Sciatic nerve (tissue), 2 donors: ENCODE data around the gene CD8B2. TPM values are rescaled to one million over a fixed set of nuclear protein-coding genes. Genes with fewer than 3 reads are reported as not detected.
A peak's percentile ranks its signal among the peaks of the same experiment; 100 is the strongest.
"Not testable (repeated sequence)": the region's sequence is repeated elsewhere in the genome, so short reads cannot be mapped to it uniquely, and the experiment has no call there.

ENCODE experiments used
- ATAC-seq: fragments of 200-7000 bp; cut with Tn5 transposase; one replicate; pipeline ENCODE4 v1.9.1; 2020; ENCODE audit warnings: mild to moderate bottlenecking, moderate library complexity
- DNase-seq: peaks from one replicate; pipeline ENCODE4 v3.0.0-alpha.2; 2020; ENCODE audit warnings: low spot score
- intact Hi-C: fragments of 100-400 bp; cut with DNase I; formaldehyde crosslinking; loops from one replicate; pipeline ENCODE4 v1.14.2; 2022
- total RNA-seq: library from RNA; stranded (reverse); fragmentation: NEBNext Ultra II Directional; extraction: Animal tissue kit (Norgen Biotek cat#: 25700); gene quantifications from one replicate; pipeline ENCODE4 v1.2.1, GENCODE V29; 2021
- donor health status: DM: no; HTN: no; CAD: no.
- donor health status: DM: no; HTN: no; CAD: no.

Gene CD8B2
- total RNA-seq, 1 donor from 2014 or later = not detected

DNA sequence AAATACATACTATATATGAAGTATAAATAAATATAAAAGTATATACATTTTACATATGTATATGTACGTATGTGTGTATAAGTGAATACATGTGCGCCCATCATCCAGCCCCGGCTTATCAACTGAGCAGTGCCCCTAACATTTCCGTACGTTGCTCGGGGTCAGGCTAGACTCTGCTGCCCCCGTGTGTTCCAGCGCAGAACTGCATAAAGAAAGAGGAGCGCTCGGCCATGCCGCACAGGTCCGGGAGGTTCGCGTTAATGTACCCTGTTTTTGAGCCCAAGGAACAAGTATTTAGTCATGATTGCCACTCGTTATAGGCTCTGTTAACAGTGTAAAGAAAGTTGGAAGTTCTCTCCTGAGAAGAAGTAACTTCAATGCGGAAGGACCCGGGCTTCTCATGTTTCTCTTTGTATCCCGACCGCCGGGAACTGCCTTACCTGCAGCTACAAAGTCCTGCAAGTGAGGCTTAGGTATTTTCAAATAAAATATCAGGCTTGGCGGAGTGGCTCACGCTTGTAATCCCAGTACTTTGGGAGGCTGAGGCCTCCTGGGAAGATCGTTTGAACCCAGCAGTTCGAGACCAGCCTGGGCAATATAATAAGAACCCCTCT is 55.7 kb downstream of the CD8B2 start:
- intact Hi-C loops = no loop called here
- ATAC-seq = peak; percentile 81
- DNase-seq = peak; percentile 86

DNA sequence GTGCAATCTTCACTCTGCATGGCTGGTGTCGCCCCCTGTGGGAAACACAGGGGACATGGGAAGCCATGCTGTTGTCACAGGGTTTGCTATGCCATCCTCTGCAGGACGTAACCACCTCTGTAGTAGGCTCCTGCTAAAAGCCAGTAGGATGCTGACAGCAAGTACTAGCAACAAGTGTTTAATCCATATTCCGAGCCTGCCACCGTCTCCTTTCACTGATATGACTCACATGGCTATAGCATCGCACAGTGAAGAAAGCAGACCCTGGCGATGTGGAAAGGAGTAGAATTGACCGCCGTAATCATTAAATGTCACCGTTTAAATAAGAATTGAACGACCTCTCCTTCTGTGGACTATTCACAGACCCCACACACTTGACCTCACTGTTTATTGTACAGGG is 57.8 kb downstream of the CD8B2 start:
- ATAC-seq = no peak
- intact Hi-C loops = no loop called here
- DNase-seq = no peak

DNA sequence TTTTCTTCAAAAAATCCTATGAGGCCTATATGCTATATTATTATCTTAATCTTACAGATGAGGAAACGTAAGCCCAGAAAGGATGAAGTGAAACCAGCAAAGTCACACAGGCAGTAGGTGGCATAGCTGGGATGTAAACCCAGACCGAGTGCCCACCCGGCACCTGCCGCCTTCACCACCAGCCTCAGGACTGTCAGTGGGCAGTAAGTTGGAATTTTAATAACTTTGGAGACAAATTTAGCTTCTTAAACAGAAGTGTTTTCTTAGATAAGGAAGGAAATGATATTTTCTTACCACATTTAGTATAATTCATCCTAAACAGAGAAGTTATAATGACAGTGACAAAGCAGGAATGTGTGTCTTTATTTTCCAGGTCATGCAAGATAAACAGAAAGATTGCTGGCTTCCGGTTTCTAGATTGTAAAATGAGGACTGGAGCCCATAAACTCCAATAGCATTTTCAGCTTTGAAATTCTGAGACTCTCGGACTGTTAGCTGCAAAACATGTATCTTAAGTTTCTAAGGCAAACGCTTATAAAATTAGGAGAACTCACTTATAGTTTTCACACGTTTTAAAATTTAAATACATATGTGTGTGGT is 59.3 kb downstream of the CD8B2 start:
- intact Hi-C loops = no loop called here
- ATAC-seq = no peak
- no peak for DNase-seq

DNA sequence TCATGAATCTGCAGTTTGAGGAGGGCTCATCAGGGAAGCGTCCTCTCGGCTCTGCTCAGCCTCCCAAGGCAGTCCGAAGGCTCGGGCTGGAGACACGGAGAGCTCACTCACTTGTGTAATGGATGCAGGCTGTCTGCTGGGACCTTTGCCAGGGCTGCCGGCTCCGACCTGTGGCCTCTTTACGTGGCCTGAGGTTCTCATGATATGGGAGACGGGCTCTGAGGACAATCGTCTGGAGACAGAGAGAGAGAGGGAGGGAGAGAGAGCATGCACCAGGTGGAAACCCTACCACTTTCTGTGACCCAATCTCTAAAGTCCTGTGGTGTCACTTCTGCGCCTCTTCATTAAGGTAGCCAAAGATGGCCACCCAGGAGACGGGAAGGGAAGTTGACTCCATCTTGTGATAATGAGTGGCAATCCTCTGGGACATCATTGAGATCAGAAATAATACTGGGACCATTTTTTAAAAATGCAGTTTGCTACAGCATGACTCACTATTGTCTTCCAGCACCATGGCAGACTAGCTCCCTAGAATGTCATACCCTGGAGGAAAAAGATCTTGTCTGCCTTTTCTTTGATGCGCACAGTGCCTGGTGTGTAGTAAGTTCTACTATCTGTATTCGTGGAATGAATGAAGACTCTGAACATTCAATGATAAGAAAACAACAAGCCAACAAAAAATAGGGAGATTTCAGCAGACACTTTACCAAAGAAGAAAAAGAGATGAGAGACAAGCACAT is 60.2 kb downstream of the CD8B2 start:
- ATAC-seq = peak; percentile 24
- no peak for DNase-seq
- intact Hi-C loops = no loop called here

DNA sequence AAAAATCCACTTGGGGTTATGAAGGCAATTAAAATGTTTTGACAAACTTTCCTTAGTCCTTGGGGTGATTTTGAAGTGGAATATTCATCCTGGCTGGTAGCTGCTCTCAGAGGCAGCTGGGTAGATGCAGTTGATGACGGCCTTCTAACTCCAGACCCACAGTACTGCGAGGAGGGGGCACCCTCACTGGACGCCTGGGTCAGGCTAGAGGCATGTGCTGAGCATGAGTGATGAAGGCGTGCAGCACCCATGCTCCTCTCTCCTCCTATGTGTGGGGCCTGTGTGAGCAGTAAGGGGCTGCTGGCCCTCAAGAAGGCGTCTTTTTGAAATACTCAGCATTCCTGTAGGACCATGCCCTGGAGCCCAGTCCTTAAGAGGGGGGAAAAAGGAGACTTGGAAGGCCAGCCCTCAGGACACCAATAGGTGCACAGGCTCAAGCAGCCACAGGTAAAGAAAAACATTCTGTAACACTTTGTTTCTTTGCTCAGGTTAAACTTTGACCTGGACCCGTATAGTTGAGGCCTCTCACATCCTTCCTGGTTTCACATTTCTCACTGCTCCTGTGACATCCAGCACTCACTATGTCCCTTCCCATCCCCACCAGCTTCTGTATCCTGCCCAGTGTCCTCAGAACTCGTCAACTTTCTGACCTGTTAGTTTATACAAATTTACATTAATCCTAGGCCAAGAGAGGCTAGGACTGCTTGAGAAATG is 64.4 kb downstream of the CD8B2 start:
- no peak for ATAC-seq

DNA sequence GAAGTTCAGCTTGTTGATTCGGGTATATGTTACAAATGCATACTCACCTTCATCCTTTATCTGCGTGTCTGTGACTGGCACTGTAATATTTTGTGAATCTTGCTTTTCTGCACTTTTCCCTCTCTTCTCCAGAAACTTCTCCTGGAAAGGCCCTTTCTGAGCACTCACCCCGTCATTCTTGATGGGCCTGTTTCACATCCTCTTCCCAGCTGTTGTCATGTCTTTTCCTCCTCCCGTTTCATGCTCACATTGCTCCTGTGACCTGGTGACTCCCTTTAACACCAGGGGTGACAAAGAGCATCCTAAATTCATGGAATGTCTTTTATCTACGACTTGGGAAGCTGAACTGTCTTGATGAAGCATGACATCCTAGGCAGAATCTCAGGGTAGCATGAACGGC is 65.8 kb downstream of the CD8B2 start:
- ATAC-seq = no peak
- no peak for DNase-seq
- intact Hi-C loops = no loop called here

More for the DNA sequence above, 64.4 kb downstream of the CD8B2 start:
- intact Hi-C loops = no loop called here
- no peak for DNase-seq

DNA sequence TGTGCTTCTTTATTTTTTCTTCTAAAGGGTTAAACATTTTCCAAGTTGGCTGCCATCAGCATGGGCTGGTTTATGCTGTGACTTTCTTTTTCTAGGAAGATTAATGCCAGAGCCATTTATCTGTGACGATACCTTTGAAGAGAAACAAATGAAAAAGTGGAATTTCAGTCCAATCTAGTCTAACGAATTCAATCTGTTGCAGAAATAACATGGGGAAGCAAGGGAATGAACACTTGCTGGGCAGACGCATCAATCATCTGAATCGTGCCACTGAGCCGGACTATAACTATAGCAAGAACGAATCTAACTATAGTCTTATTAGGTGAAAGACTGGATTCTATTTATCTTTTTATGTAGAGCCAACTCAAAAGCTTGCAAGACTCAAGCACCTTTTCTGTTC is 66.2 kb downstream of the CD8B2 start:
- ATAC-seq (no peak), DNase-seq (no peak)
- intact Hi-C loops = no loop called here

DNA sequence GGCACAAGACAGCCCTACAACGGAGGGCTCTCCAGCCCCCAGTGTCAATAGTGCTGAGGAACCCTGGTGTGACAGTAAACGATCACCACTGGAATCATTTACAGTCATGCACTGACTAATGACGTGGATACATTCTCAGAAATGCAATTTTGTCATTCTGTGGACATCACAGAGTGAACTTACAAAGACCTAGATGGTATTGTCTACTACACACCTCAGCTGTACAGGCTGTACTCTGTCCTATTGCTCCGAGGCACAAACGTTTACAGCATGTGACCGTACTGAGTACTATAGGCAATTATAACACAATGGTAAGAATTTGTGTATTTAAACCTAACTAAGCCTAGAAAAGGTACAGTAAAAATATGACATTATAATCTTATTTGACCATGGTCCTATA is 67.2 kb downstream of the CD8B2 start:
- intact Hi-C loops = no loop called here
- ATAC-seq (no peak), DNase-seq (no peak)

DNA sequence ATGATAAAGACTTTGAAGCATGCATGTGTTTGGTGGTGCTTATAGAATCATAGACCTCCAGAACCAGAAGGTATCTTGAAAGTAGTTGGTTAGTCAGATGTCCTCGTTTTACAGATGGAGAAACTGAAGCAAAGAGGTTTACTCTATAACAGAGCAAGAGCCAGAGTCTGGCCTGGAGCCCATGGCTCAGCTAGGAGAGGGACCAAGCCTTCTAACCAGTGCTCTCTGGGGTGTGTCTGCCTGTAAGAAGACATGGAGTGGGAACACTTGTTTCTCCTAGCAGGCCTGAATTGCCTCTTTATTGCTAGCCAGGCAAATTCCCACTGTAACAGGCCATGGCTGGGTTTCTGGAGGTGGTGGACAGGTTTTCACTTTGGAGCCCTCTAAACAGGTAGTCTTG is 67.9 kb downstream of the CD8B2 start:
- intact Hi-C loops = no loop called here
- no peak for DNase-seq
- ATAC-seq = no peak

DNA sequence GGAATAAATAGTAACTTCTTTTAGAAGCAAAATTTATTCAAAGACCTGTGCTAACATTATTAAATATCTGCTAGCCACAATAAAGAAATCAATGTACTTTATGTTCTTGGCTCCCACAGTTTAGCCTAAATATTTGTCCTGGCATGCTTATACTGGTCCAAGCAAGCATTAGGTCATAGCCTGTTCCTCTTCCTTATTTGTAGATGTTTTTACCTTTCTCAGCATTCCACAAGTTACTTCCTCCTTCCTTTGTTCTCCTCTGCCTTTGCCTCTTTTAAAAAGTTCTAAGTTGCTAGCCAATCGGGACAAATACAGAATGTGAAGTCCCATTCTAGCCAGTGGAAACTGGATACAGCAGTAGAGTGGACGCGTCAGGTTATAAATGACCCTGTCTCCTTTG is 72.6 kb downstream of the CD8B2 start:
- intact Hi-C loops, DNase-seq, ATAC-seq: not testable (repeated sequence)

DNA sequence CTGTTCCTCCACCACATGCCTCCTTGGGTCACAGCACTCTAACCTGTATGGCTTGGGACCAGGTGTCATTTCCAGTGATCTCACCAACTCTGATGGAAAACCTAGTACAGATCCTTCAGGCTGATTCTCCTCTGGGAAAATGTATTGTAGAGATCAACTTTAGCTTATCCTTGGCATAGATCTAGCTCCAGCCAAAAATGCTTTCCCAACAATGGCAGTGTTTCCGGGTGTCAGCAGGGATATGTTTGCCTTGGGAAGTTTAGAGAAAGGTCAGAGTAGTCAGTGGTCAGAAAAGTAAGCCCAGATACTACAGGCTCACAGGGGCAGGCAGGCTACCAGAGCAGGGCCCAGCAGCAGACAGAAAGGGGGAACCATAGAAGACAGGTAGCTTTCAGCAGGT is 73.6 kb downstream of the CD8B2 start:
- DNase-seq = no peak
- ATAC-seq = no peak
- intact Hi-C loops = no loop called here

DNA sequence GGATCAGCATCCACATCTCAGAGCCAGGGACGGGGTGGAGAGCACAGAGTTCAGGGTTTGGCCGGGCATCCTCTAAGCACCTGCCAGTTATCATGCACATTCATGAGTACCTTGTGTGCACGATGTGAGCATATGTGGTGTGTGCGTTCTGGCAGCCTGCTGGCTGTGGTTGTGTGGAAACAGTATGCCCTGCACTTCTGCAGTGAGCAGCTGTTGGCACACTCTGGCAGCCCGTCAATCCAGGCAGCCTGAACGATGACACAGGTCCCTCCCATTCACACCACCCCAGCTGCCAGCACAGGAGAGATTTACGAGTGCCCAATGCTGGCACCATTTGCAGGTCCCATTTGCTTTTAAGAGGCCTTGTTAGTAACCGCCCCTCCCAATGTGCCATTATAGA is 74.2 kb downstream of the CD8B2 start:
- DNase-seq = no peak
- intact Hi-C loops = no loop called here
- ATAC-seq = no peak

DNA sequence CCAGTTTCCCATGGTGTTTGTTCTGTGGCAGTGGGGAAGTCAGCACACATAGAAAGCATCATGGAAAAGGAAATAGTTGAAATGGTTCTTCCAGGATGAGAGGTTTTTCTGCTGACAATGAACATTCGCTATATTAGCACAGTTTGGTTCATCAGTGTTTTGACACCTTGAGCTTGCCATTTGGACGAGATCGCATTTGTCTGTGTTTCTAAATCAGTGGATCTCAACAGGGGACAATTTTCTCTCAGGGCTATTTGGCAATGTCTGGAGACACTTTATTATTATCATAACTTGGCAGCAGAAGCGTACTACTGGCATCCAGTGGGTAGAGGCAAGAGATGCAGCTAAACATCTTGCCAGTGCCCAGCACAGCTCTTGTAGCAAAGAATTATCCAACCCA is 74.6 kb downstream of the CD8B2 start:
- ATAC-seq = no peak
- intact Hi-C loops = no loop called here
- DNase-seq = no peak

DNA sequence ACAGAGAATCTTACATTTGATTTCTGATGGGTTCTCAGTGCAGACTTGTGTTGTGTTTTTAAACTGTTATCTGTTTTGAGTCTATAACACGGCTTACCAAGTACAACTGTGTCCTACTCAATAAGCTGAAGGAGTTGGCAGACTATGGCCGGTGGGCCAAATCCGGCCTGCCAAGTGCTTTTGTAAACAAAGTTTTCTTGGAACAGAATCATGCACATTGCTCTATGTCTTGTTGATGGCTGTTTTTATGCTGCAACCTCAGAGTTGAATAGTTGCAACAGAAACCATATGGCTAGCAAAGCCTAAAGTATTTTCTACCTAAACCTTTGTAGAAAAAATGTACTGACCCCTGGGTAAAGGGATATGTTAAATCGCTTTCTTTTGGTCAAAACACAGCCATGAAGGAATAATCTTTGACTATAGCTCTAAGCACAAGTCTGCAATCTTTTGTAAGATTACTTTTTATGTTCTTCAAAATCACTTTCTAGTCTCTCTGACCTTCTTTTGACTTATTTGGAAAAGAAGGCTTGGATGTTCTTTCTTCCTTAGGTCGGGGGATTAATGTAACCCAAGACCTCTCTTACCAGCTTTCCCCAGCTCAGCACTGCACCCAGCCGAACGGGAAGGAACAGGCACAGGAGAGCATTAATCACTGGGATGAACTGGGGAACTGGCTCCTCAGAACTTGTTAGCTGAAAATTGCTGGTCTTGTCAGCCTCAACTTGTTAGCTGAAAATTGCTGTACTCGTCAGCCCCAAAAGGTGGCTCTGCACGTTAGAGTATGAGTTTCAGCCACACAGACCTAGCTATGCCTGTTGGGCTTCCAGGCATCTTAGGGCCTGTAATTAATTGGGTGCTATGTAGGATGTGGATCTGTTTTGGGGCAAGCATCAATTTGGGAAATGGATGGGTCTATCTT is 75.4 kb downstream of the CD8B2 start:
- ATAC-seq (no peak), DNase-seq (no peak)
- intact Hi-C loops = no loop called here

DNA sequence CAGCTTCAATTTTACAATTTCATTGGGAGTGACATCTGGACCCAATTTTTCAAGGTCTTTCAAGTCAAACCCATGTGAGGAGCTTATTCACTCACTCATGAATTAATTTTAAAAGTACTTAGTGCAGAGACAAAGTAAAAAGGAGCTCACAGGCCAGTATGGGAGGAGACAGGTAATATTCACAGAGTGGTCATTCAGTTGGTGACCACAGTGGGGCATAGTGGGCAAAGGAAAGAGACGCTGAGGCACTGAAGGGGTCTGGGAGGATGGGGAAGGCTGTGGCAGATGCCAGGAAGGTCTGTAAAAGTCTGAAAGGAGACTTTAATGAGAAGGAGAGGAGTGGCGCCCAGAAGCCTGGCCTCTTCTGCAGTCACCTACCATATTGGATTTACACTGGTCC is 76.0 kb downstream of the CD8B2 start:
- intact Hi-C loops = no loop called here
- ATAC-seq (no peak), DNase-seq (no peak)

DNA sequence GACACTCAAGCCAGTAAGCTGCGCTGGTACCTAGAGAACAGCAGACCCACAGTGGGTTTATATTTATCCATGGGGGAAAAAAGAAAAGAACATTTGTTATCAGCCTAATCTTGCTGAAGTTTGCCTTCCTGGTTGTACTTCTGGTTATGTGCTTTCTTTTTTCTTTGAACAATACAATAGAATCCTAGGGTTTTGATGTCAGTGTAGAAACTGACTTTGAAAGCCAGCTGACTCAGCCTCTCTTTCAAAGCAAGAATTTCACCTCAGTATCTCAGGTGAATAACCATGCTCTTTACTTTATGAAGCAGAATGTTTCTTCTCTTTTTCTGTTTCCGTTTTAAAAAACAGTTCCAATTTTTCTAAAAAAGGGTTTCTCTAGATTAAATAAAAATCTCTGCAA is 78.4 kb downstream of the CD8B2 start:
- no peak for DNase-seq
- no peak for ATAC-seq
- intact Hi-C loops = no loop called here

DNA sequence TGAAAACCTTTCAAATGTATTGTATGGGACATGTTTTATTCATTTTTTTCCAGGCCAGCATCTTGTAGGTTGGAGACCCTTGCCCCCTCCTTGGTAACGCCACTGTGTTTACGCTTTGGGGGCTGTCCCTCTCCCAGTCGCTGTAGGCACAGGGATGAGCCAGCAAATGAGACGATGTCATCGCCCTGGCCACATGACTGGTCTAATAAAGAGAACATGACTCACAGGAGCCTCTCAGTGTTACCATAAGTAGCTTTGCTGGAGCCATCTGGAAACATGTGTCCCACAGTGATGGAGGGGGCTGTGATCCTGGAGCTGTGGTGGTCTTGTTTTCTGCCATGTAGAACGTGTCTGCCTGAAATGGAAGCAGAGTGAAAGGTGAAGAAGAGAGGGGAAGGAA is 78.9 kb downstream of the CD8B2 start:
- no peak for DNase-seq
- intact Hi-C loops = no loop called here
- ATAC-seq = no peak

DNA sequence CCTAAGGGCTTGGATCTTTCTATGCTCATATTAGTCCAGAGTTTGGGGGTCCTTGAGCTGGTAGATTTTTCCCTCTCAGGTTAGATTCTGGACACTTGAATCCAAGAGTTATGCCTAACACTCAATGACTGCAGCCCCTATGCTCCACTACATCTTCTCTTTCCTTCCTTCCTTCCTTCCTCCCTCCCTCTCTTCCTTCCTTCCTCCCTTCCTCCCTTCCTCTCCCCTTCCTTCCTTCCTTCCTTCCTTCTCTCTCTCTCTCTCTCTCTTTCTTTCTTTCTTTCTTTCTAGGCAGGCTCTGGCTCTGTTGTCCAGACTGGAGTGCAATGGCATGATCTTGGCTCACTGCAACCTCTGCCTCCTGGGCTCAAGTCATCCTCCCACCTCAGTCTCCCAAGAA is 79.3 kb downstream of the CD8B2 start:
- DNase-seq, intact Hi-C loops, ATAC-seq: not testable (repeated sequence)

DNA sequence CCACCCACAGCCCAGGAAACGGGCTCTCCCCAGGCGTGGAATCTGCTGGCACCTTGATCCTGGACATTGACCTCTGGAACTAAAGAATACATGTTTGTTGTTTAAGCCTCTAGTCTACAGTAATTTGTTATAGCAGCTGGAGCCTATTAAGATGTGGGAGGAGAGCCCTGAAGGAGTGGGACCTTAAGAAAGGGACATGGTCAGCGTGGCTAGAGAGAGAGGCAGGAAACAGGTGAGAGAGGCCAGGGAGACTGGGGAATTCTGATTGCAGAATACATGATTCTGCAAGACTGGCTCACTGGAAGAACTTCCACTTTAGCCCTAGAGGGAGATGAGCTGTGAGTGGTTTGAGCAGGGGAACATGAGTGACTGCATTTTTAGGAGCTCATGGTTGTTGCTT is 83.2 kb downstream of the CD8B2 start:
- ATAC-seq (no peak), DNase-seq (no peak)
- intact Hi-C loops = no loop called here
